Tibial nerve (tissue), 3 donors: ENCODE measurements around the gene GBX1.

Experiments
- POLR2A ChIP-seq, 2 donors: fragments of 450-650 bp; IDR thresholded peaks; one replicate each; pipeline ENCODE4 v1.6.1; 2017; ENCODE audit warnings: antibody characterized with exemption in 2 of 2, mild to moderate bottlenecking in 2 of 2, moderate library complexity in 2 of 2
- TF ChIP-seq, protein P1 (sequence below), 5 experiments: fragments of 200-600 bp in 3 of 5; fragments of 450-650 bp in 2 of 5; sonication (generic) in 3 of 5; IDR thresholded peaks; one replicate each; pipeline ENCODE4 v1.5.1; 2016 to 2019; ENCODE audit warnings: antibody characterized with exemption in 5 of 5, mild to moderate bottlenecking in 3 of 5, moderate library complexity in 2 of 5

DNA sequence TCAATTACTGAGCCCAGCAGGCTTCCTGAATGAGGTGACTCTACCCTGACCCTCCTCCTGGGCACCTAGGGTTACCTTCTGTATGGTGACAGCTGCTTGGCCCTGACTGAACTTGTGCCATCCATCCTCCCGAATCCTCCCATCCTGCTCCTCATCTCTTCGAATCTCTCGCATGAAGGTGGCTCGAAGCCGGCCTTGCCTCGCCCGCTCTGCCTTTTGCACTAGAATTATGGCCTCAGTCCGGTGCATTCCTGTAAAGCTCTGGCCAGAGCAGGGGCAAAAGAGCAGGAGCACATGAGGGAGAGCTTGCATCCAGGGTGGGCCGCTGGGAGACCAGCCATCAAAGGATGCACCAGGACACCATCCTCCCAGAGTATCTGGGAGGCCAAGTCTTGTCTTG is 35.3 kb upstream of the GBX1 start:
- TF ChIP-seq POLR2A (IDR thresholded peaks at IDR 0.05), result no peak
- TF ChIP-seq, protein P1, sequence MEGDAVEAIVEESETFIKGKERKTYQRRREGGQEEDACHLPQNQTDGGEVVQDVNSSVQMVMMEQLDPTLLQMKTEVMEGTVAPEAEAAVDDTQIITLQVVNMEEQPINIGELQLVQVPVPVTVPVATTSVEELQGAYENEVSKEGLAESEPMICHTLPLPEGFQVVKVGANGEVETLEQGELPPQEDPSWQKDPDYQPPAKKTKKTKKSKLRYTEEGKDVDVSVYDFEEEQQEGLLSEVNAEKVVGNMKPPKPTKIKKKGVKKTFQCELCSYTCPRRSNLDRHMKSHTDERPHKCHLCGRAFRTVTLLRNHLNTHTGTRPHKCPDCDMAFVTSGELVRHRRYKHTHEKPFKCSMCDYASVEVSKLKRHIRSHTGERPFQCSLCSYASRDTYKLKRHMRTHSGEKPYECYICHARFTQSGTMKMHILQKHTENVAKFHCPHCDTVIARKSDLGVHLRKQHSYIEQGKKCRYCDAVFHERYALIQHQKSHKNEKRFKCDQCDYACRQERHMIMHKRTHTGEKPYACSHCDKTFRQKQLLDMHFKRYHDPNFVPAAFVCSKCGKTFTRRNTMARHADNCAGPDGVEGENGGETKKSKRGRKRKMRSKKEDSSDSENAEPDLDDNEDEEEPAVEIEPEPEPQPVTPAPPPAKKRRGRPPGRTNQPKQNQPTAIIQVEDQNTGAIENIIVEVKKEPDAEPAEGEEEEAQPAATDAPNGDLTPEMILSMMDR (IDR thresholded peaks at IDR 0.05), result no peak
